ENCODE data around the gene HSPB6.

Gene HSPB6

DNA sequence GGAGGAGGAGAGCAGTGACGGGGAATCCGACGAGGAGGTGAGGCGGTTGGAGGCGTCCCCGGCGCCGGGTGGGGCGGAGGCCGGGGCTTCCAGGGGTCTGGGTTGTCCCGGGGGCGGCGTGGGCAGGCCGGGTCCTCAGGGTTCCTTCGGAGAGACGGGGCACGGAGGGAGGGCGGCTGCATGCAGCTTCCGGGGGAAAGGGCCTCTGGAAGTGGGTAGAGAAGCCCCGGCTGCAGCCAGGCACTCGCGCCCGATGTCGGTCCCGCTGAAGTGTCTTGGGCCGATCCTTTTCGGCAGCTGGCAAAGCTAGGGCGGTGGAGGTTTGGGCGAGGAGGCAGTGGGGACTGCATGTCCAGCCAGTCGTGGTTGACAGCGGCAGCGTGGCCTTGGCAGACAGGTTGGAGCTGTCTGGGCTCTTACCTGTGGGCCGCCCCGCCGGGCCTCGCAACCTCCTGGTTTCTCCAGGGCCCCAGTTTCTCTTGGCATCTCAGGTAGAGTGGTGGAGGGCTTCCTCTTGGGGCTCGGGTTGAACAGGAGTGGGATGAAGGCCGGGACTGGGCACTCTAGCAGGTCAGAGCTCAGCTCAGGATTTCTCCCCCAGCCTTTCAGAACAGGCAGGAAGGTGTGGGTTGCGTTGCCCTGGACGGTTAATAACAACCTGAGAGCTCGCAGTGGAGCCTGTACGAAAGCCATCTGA lies 38.3 kb downstream of the HSPB6 start:
- H3K27ac ChIP-seq (ENCODE audit: low read length), result peak overlapping the region; percentile 69

DNA sequence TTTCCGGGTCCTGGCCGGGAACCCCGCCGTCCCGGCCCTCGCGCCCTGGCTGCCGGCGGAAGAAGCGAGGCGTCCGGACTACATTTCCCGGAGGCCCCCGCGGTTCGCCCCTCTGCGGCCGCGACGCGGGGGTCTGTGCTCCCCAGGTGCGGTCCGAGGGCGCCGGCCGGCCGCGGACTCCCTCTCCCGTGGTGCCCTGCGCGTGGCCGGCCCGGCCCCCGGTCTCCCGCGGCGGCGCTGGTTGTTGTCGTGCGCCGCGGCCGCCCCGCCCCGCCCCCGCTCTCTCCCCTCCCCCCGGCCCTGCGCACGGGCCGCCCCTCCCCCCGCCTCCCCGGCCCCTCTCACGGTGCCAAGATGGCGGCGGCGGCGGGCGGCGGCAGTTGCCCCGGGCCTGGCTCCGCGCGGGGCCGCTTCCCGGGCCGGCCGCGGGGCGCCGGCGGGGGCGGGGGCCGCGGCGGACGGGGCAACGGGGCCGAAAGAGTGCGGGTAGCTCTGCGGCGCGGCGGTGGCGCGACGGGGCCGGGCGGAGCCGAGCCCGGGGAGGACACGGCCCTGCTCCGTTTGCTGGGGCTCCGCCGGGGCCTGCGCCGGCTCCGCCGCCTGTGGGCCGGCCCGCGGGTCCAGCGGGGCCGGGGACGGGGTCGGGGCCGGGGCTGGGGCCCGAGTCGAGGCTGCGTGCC lies 39.0 kb downstream of the HSPB6 start, which contains the start of gene KMT2B:
TSS of gene KMT2B (plus strand) at position 339 of the 680 bp plus-strand sequence. CDS start at position 355, 16 bp downstream.
- peak within 1 kb of the TSS; percentile 69 for H3K27ac ChIP-seq (ENCODE audit: low read length)
- TF ChIP-seq EZH2phosphoT487 (IDR thresholded peaks at IDR 0.05; ENCODE audit: low read depth), result no peak
- TF ChIP-seq, protein P1, sequence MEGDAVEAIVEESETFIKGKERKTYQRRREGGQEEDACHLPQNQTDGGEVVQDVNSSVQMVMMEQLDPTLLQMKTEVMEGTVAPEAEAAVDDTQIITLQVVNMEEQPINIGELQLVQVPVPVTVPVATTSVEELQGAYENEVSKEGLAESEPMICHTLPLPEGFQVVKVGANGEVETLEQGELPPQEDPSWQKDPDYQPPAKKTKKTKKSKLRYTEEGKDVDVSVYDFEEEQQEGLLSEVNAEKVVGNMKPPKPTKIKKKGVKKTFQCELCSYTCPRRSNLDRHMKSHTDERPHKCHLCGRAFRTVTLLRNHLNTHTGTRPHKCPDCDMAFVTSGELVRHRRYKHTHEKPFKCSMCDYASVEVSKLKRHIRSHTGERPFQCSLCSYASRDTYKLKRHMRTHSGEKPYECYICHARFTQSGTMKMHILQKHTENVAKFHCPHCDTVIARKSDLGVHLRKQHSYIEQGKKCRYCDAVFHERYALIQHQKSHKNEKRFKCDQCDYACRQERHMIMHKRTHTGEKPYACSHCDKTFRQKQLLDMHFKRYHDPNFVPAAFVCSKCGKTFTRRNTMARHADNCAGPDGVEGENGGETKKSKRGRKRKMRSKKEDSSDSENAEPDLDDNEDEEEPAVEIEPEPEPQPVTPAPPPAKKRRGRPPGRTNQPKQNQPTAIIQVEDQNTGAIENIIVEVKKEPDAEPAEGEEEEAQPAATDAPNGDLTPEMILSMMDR (IDR thresholded peaks at IDR 0.05; ENCODE audit: low read depth, low read length), result no peak
- peaks cover 39% of the 10 kb centered on the region for H3K79me2 ChIP-seq (ENCODE audit: low read length)

More for the DNA sequence above, 38.3 kb downstream of the HSPB6 start:
- no peaks in the 10 kb centered on the region for H3K9me3 ChIP-seq (ENCODE audit: insufficient read depth, low read length)
- no peak for TF ChIP-seq EZH2phosphoT487 (IDR thresholded peaks at IDR 0.05; ENCODE audit: low read depth)
- TF ChIP-seq, protein P1 (IDR thresholded peaks at IDR 0.05; ENCODE audit: low read depth, low read length), result no peak
- H3K27me3 ChIP-seq (ENCODE audit: low read depth, low read length), result no peaks in the 10 kb centered on the region
- peaks cover 39% of the 10 kb centered on the region for H3K79me2 ChIP-seq (ENCODE audit: low read length)
- peaks cover 18% of the 10 kb centered on the region for H4K20me1 ChIP-seq (ENCODE audit: insufficient read depth, low read length)
- H3K9ac ChIP-seq (ENCODE audit: low read length), result peak overlapping the region; percentile 86
- H3K36me3 ChIP-seq (replicated peaks; ENCODE audit: low read depth, low read length), result peaks cover 25% of the 10 kb centered on the region
- peaks cover 39% of the 10 kb centered on the region for H3K4me1 ChIP-seq (ENCODE audit: low read length)
- peak overlapping the region; percentile 96 for H3K4me2 ChIP-seq (ENCODE audit: low read length)
- peak overlapping the region; percentile 99 for H3K4me3 ChIP-seq (ENCODE audit: low read length)
- H2AFZ ChIP-seq (ENCODE audit: low read depth, low read length), result no peak overlapping the region

DNA sequence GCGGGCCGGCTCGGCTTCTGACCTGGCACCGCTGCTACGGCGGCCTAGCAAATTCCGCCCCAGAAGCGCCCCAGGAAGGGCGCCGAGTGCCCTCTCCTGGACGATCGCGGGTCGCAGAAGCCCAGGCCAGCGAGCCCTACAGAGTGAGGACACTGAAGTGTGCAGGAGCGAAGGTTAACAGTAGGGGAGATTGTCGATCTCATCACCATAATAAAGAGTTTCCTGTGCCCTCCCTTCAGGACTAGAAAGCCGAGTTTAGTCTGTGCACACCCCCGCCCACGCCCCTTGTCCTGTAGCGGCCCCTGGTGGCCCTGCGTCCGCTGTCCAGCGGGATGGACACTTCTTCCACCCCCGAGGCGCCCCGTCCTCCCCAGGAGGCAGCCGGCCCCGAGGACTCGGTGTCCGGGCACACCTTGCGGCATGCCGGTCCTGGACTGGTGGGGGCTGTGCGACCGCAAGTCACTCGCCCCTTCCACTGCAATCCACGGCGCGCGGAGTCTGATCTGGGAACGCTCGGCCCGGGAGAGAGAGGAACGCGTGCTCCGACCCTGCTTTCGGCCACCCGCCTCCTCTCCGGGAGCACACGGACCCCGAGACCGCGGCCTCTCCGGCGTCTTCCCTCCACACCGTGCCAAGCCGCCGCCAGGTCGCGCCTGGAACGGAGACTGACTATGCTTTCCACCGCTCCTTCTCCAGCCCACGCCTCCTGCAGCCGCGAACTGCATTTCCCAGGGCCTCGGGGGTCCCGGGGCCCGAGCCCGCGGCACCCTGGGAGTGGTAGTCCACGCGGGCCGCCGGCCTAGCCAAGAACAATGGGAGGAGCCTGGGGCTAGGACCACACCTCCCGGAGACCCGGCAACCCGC lies 39.8 kb downstream of the HSPB6 start:
- peaks cover 53% of the 10 kb centered on the region for H3K4me1 ChIP-seq (ENCODE audit: low read length)
- H4K20me1 ChIP-seq (ENCODE audit: insufficient read depth, low read length), result peaks cover 14% of the 10 kb centered on the region

More for the DNA sequence above, 39.0 kb downstream of the HSPB6 start, which contains the start of gene KMT2B:
- H3K4me2 ChIP-seq (ENCODE audit: low read length), result peak within 1 kb of the TSS; percentile 96
- H3K4me1 ChIP-seq (ENCODE audit: low read length), result peaks cover 46% of the 10 kb centered on the region
- H2AFZ ChIP-seq (ENCODE audit: low read depth, low read length), result peak within 1 kb of the TSS; percentile 63
- no peaks in the 10 kb centered on the region for H3K9me3 ChIP-seq (ENCODE audit: insufficient read depth, low read length)
- peak within 1 kb of the TSS; percentile 99 for H3K4me3 ChIP-seq (ENCODE audit: low read length)
- no peaks in the 10 kb centered on the region for H3K27me3 ChIP-seq (ENCODE audit: low read depth, low read length)
- peaks cover 14% of the 10 kb centered on the region for H4K20me1 ChIP-seq (ENCODE audit: insufficient read depth, low read length)
- peaks cover 19% of the 10 kb centered on the region for H3K36me3 ChIP-seq (replicated peaks; ENCODE audit: low read depth, low read length)
- H3K9ac ChIP-seq (ENCODE audit: low read length), result peak within 1 kb of the TSS; percentile 86

More for the DNA sequence above, 39.8 kb downstream of the HSPB6 start:
- Histone ChIP-seq H3K9me3 (ENCODE audit: insufficient read depth, low read length) (no peaks in the 10 kb centered on the region), H3K4me3 (ENCODE audit: low read length) (peak overlapping the region; percentile 80), H3K79me2 (ENCODE audit: low read length) (peaks cover 39% of the 10 kb centered on the region), H3K36me3 (replicated peaks; ENCODE audit: low read depth, low read length) (peaks cover 12% of the 10 kb centered on the region), H3K27me3 (ENCODE audit: low read depth, low read length) (no peaks in the 10 kb centered on the region), H2AFZ (ENCODE audit: low read depth, low read length) (peak overlapping the region; percentile 63), H3K27ac (ENCODE audit: low read length) (peak overlapping the region; percentile 69), H3K4me2 (ENCODE audit: low read length) (peak overlapping the region; percentile 83), H3K9ac (ENCODE audit: low read length) (peak overlapping the region; percentile 67)
- TF ChIP-seq, protein P1 (IDR thresholded peaks at IDR 0.05; ENCODE audit: low read depth, low read length), result peak; percentile 99
- TF ChIP-seq EZH2phosphoT487 (IDR thresholded peaks at IDR 0.05; ENCODE audit: low read depth), result no peak
